ENCODE measurements around the gene HOPX.
A peak's percentile ranks its signal among the peaks of the same experiment; 100 is the strongest.
"Not testable (repeated sequence)": the region's sequence is repeated elsewhere in the genome, so short reads cannot be mapped to it uniquely, and the experiment has no call there.

The HOPX gene

DNA sequence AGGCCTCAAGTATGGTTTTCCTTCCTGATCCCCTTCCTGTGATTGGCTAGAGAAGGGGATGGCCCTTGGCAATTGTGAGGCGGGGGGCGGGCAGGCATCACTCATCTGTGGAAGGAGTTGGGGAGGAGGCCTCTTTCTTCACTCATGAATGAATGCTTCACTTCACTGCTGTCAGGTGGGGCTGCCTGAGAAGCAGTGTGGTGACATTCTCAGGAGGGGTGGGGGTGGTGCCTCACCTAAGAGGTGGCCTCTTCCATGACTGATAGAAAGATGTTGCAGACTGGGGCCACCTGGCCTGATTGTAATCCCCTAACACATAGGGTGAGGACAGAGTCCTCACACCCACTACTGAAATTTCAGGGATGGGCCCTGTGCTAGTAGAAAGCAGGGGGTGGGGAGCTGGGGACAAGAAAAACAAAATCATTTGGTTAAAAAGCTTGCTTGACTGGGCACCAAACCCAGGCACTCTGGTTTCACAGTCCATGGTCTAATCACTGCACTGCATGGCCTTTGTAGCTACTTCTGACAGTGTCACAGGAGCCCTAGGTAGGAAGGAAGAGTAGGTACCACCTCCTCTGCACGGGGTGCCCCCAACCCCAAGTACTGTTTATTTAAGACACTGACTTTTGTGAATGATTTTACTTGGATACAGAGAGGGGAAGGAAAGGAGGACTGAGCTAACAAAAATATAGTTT lies 5.6 kb upstream of the HOPX start:
- no peak for DNase-seq

DNA sequence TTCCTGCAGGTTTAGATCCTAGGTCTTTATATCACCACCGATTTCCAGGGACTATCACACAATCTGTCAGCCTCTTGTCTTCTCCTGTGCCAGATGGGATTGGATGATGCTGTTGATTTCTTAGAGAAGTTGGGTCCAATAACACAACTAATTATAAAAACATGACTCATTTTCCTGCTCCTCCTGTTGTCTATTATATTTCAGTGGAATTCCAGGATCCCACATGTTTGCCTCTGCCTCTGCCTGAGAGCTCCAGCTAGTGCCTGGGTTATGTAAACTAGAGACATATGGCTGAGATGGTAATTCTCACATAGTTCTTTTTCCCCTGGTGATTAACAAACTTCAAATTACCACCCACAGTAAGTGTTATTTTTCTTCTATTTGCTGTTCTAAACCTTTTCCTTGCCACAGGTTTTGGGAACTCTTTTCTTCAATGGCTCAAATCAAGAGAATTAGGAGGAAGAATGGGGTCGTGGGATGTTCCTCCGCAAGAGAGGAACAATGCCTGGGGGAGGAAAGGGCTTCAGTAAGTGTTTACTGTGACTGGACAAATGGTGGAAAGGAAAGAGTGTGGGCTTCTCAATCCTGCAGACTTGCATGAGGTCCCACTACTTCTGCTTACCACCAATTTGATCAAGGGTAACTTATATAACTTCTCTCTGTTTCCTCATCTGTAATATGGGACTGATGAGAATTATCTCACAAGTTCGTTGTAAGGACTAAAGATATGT lies 3.4 kb upstream of the HOPX start:
- no peak for DNase-seq

DNA sequence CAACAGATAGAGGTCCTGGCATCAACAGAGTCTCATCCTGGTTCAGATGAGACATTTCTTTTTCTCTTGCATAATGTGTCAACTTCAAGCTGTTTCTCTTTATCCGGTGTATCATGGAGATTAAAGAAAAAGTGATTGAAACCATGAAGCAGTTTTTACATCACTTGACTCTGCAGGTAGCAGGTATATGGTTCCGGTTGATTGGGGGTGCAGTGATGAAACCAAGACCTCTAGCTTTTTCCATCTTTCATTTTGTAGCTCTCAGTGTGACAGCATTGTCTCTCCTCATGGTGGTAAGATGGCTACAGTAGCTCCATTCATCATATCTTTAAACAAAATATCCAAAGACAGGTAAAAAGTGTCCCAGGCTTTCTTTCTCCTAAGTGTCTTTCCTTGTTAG lies 2.4 kb upstream of the HOPX start:
- DNase-seq = no peak

DNA sequence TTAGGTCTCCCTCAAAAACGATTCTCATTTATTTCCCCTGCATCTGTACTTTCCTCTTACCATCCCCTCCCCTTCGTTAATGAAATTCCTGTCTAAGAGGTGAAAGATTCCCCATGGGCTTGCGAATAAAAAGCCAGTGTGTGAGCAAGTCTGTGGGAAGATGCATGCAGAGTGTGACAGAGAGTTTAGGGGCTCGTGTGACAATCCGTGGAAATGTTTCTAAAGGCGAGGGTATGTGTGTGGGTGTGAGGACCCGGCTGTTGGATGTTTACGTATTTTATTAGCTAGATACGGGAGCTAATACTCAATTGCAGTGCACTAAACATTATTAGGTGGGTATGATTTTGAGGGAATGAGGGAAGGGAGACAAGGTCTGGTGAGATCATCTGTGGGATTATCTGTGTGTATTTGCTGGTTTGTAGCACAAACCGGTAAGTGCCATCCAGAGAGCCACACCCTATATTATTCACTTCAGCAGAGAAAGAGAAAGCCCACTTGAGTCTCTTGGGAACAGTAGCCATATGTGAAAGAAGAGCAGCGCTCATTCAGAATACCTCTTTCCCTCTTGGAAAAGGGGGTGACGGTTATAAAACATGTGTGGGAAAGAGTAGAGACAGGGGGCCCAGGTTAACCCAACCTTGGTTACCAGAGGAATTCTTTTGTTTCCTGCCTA lies 893 bp upstream of the HOPX start:
- no peak for DNase-seq

DNA sequence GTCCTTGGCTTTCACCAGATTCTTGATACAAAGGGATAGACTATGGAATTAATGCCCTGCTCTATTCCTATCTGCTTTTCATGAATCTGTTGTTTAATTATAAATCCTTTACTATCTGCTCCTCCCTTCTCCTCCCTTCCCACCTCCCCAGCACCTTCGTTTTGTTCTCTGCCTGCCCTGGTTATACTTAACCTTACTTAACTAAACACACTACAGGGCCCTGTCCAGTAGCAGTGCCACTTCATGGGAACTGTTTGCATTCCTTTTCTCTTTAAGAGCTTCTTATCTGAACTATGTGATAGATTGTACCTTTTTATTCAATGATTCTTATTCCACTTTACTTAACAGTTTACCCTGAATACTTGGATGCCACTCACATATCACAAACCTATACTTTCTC lies 830 bp downstream of the HOPX start:
- no peak for DNase-seq

DNA sequence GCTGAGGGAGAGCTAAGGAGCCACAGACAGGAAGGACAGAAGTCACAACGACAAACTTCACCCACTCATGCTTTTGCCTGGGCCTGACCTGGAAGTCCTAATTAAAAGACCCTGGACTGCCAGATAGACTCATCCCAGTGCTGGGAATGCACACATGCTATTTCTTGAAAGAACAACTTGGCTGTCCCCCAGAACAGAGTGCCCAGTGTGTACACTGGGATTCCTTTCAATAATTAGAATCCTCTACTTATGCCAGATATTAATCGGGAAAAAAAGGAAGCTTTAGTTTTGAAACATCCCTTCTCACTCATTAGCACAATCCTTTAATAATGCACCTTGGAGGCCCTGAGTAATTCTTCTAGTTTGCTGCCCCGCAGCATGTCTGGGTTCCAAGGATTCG lies 3.4 kb downstream of the HOPX start:
- DNase-seq = no peak

DNA sequence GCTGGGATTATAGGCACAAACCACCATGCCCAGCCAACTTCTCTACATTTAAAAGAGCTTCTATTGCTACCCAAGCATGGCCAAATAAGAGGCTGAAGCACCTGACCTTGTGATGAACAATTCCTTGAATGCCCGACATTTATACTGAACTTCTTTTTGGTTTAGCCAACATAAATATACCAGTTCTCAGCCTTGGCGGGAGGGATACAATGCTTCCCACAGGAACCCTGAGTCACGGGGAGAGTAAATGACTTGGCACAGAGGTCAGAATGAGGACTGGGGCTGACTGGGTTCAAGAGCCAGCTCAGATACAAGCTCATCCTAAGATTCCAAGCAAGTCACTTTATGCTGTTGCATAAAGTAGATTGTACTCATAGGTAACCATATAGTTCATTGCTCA lies 6.1 kb downstream of the HOPX start:
- no peak for DNase-seq

DNA sequence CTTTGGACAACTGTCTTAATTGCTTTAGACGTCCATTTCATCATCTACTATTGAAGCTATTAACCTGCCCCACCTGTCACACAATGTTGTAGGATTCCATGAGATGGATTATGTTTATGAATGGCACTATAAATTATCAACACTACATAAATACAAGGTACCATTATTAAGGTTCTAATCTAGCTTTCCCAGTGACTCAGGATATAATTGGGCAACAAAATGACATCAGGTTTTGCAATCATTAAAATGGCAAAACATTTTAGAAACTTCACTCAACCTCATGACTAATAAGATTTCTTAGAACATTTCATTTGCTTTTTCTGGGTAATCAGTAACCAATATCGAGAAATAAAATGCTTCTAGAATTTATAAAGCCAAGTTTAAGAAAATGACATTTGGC lies 9.2 kb downstream of the HOPX start:
- DNase-seq = no peak

DNA sequence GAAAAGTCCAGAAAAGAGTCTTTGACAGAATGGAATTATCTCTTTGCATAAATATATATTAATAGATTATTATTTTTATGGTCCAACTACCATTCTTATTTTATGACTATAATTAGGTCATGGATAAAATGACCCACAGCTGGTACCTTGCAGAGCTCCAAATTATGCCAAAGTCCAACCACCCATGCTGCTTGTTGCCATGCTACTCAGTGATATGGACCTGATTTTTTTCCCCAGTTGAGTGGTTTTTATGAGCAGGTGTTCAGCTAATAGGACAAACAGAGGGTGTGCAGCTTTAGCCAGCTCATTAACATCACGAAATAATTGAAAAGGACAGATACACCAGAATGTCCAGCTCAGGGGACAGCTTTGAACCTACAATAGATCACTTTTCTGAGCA lies 9.7 kb downstream of the HOPX start:
- no peak for DNase-seq

DNA sequence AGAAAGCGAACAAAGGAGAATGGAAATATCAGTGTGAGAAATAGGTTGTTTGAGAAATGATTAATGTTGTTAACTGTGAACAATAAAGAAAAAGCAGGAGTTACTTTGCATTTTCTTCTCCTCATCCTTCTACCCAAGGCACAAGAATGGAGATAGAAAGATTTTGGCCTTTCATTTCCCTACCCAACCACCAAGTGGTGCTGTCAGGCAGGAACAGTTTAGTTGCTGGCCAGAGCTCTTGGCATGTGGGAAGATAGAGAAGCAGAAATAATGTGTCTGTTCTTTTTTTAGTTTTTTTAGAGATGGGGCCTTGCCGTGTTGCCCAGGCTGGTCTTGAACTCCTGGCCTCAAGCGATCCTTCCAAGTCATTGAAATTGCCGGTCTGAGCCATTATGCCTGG lies 12.8 kb downstream of the HOPX start:
- no peak for DNase-seq

DNA sequence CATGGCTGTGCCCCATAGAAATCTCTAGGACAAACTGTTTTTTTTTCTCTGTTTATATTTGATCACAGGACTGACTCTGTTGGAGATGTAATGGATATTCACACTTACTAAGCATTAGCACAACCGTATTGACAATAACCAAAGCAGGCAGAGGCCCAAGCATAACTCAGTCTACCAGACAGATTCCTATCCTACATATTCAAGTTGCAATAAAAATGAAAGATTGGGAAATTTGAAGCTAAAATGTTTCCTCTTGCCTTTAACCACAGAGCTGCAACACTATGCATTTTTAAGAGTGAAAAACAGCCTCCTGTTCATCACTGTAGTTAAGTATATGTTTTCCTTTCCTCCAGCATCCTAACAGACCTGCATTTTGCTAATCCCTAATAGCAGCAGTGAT lies 13.7 kb downstream of the HOPX start:
- not testable (repeated sequence) for DNase-seq

DNA sequence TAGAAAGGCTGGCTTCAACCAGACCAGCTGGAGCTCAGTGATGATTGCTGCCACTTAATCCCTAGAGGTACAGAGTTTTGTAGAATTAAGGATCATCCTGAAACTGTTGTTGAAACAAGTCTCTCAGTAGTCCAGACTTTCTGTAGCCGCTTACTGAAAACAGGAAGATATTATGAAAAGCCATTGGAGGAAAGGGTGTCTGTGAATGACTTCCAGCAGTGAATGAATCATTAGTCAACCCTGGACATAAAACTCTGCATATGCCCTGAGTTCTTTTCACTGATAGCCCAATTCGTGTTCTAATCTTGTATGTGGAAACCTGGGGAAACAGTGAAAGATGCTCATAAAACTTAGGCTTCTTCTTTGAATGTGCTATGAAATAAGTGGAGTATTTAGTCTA lies 14.8 kb downstream of the HOPX start:
- DNase-seq = no peak

DNA sequence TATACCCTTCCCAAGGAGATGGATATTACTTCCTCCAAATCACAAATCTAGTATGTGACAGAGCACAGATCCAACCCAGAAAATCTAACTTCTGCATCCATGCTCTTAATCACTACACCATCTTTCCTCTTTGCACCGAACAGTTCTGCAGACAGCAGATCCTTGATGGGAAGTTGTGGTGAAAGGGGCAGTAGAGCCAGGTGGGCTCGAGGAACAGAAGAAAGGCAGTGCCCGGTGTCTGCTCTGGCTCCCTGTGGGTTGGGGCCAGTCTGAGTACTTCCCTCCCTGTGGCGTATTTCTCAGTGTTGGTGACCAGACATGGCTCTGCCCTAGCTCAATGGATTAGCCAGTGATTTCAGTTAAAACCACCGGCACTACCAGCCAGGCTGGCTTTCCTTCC lies 15.3 kb downstream of the HOPX start:
- no peak for DNase-seq

DNA sequence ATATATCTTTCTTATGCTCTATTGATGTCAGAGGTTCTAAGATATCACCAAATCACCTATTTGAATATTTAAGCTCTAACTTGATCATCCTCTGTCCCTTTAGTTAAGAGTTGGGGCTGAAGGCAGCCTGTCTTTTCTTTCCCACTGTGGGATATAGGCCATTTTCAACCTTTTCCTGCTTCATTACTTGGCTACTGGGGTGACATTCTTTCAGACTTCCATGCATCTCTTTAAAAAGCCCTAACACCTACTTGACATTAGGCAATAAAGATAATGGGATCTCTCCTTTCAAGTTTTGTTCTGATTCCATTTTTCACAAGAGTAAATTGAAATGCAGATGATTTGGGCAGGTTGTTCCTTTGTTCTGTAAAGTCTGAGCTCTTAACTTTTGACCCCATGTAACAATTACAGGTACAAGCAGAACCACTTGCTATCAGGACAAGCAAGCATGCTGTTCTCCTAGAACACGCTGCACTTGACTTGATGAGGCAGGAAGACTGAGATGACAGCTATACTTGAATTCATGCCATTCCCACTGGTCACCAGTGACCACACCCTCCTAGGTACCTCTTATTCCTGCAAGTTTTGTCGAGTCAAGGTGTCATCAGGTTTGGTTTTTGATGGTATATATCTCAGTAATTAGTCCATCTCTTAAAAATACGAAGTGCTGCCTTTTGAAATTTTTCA lies 18.2 kb downstream of the HOPX start:
- DNase-seq = no peak

DNA sequence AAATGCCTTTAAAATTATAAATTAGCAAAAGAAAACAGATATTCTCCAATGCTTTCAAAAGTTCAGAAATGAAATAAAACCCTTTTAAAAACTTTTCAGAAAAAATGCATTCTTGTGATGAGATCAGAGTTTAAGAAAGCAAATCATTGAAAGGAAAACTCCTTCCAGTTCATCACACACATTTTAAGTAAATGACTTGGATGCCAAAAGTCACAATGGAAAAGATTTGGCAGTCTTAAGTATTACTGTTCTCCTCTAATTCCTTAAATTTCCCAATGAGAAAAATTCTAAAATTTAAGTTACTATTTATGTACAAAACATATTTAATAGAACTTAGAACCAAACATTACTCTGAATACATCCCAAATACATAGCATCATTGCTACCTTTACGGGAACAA lies 21.1 kb downstream of the HOPX start:
- no peak for DNase-seq

DNA sequence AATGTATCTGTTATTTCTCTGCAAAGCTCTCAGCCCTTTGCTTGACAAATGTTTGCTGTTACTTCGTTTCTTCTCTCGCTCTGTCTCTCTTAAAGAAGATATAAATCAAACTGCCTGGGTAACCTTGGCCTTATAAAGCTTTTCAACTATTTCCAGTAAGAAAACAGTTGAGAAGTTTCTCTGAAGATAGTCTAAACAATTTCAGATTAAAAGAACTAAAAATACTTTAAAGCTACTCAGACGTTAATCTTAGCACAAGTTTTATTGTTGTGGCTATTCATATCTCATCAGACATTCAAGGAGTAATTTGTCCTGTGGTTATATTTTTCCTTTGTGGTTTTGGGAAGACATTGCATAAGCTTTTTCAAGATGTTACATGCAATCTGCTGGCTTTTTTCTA lies 22.6 kb downstream of the HOPX start:
- DNase-seq = no peak

DNA sequence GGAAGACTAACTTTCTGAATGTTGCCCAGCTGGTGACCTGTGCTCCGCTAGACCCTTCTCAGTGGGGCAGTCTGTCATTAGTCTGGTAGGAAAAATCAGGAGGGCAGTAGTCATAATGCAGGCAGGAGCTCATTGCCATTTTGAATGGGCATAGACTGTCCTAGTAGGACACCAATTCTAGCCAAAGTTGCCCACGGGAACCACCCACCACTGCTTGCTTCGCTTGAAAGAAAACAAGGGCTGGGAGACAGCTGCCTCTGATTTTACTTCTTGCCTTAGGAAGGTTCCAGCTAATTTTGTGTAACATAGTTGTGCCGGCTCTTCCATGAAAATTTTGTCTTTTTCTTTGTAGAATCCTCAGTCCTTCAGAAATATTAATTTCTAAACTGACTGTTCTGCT lies 23.3 kb downstream of the HOPX start:
- no peak for DNase-seq

DNA sequence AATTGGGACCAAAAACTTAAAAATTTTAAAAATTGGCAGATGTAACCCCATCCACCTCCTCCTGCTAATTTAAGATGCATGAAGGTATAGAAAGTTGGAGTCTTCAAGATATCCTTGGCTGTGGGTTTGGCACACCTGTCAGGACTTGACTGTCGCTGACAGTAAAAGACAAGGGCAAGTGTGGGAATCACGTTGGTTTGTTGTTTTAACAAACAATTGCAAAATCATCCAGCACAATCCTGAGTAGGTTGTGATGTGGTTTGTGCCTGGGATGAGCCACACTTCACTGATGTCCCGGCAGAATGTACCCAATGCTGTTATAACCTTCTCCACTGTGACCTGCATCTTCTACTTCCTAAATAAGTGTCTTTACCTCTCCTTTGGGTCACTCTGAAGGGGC lies 24.0 kb downstream of the HOPX start:
- DNase-seq = no peak

DNA sequence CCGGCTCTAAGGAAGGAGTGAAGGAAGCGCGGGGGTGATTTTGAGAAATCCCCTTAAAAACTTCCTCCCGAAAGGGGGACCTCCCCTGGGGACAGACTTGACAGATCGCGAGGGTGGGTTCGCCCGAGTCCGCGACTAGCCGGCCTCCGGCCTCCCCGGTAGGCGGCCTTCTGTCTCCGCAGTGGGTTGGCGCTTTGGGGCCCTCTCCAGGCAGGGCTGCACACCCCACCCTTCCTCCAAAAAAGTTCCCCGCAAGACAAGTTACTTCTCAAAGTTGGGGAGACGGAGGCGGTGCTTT lies 24.8 kb downstream of the HOPX start:
- peak; percentile 62 for DNase-seq

DNA sequence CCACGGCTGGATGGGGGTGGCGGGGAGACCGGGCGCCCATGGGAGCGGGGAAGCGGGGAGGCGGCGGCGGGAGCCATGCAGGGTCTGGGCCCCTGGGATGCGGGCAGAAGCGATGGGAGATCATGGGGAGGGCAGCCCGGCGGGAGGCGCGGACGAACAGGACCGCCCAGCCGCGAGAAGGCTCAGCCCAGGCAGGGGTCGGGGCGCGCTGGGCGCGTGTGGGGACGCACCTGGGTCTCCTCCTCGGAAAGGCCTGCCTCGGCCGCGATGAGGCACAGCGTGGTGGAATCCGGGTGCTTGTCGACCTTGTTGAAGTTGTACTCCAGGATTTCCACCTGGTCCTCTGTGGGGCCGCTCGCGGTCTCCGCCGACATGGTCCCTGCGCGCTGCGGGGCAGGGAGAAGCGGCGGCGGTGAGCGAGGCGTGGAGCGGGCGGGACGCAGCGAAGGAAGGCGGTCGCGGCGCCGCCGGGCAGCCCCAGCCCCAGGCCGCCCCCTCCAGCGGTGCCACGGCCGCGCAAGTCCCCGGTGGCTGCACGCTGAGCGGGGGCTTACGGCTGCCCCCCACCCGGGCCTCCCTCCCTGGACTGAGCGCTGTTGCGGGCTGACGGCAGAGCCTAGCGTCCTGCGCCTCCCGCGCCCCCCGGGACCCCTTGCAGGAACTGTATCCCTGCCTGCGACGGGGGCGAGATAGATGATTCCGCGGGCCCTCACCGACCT lies 25.3 kb downstream of the HOPX start:
- DNase-seq = no peak

DNA sequence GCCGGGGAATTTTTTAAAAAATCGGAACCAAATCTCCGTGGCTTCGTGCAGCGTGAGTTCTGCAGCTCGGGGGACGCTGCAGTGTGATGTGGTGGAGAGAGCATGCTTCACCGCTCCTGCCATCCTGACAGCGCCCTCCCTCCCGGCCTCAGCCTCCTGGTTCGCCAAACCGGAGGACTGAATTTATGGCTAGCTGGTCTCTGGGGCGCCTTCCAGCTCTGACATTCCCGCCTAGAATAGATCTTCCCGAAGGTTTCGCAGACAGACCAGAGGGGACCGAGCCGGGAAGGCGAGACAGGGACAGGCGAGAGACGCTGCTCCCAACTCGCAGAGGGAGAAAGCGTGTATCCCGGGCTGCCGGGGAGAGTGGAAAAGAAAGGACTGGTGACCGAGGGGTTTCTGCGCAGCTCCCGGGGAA lies 25.9 kb downstream of the HOPX start:
- DNase-seq = no peak

DNA sequence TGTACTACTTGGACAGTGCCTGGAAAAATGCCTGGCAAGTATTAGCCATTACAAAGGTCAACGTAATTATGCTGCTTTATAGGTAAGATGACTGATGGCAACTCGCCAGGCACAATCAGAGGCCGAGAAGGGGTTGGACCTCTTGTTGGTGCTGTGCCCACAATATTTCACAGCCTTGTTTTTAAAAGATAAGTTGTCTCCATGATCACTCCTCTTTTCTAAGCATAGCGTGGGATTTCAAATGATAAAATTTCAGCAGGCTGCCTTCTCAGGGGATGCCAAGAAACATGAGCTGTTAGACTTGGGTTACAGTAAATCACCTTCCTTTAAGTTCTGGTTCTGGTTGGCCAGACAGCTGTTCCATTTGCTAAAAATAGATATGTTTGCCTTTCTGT lies 26.9 kb downstream of the HOPX start:
- no peak for DNase-seq
